NOMO-1 treated with DMSO at 0.1 percent for 48 hours (cell line): Measurements from ENCODE around the gene PKHD1.
A peak's percentile ranks its signal among the peaks of the same experiment; 100 is the strongest.

Source experiments
- DNase-seq: peaks from one replicate; lab custom pipeline; 2025; ENCODE audit not compliant: unreplicated experiment; lab: John Stamatoyannopoulos, UW

The PKHD1 gene

GRCh38 chr6:52049252-52050050 is 38.0 kb downstream of the PKHD1 start:
- peak; percentile 49 for DNase-seq

GRCh38 chr6:52046456-52046855 is 41.0 kb downstream of the PKHD1 start:
- no peak for DNase-seq

- no peak for DNase-seq
Measured at GRCh38 chr6:52045481-52045880, 41.9 kb downstream of the PKHD1 start.

- no peak for DNase-seq
Measured at GRCh38 chr6:52045033-52045432, 42.4 kb downstream of the PKHD1 start.

- DNase-seq = no peak
Measured at GRCh38 chr6:52042141-52042885, 45.1 kb downstream of the PKHD1 start.

GRCh38 chr6:52041134-52041533 is 46.3 kb downstream of the PKHD1 start:
- no peak for DNase-seq

- no peak for DNase-seq
Measured at GRCh38 chr6:52027699-52028098, 59.7 kb downstream of the PKHD1 start.

GRCh38 chr6:52024451-52025068 is 62.9 kb downstream of the PKHD1 start:
- DNase-seq = no peak

- no peak for DNase-seq
Measured at GRCh38 chr6:52022675-52023074, 64.7 kb downstream of the PKHD1 start.

- peak; percentile 32 for DNase-seq
Measured at GRCh38 chr6:52020945-52021570, 66.4 kb downstream of the PKHD1 start.

GRCh38 chr6:52019881-52020280 is 67.5 kb downstream of the PKHD1 start:
- DNase-seq = no peak

- DNase-seq = no peak
Measured at GRCh38 chr6:52019092-52019491, 68.3 kb downstream of the PKHD1 start.

GRCh38 chr6:52016915-52017748 is 70.3 kb downstream of the PKHD1 start:
- no peak for DNase-seq

GRCh38 chr6:52015953-52016352 is 71.5 kb downstream of the PKHD1 start:
- peak; percentile 54 for DNase-seq

- DNase-seq = no peak
Measured at GRCh38 chr6:52014391-52014790, 73.0 kb downstream of the PKHD1 start.

- no peak for DNase-seq
Measured at GRCh38 chr6:52013035-52013434, 74.4 kb downstream of the PKHD1 start.

- no peak for DNase-seq
Measured at GRCh38 chr6:52012582-52012981, 74.8 kb downstream of the PKHD1 start.

GRCh38 chr6:52010806-52011205 is 76.6 kb downstream of the PKHD1 start:
- no peak for DNase-seq

GRCh38 chr6:52010145-52010544 is 77.3 kb downstream of the PKHD1 start:
- DNase-seq = no peak

GRCh38 chr6:52009466-52010140 is 77.8 kb downstream of the PKHD1 start:
- no peak for DNase-seq
